ENCODE data around the gene SETD5. TPM values are rescaled to one million over a fixed set of nuclear protein-coding genes. Genes with fewer than 3 reads are reported as not detected.
A peak's percentile ranks its signal among the peaks of the same experiment; 100 is the strongest.

SETD5 gene
- total and polyA plus RNA-seq, 9 donors, result 30.8 to 140 (median 97.6) TPM

GRCh38 chr3:9352917-9353752 lies 44.3 kb upstream of the SETD5 start:
- no peaks in the 10 kb centered on the region for H3K9me3 ChIP-seq
- H3K4me3 ChIP-seq, result no peak overlapping the region
- WGBS, 3 donors, result 16 to 19% (median 19%) methylated on average over 7 of the region's 7 CpGs
- H3K27ac ChIP-seq, result no peak overlapping the region
- no peaks in the 10 kb centered on the region for H3K27me3 ChIP-seq
- no peaks in the 10 kb centered on the region for H3K36me3 ChIP-seq
- peak; percentile 60 to 77 (median 74) for DNase-seq
- intact Hi-C loops (cut with DNase I), result loop anchor here in 3 of 4 donors (10.0 kb wide), 2 partner anchors 72 to 92 kb away; no protein-coding TSS in a partner anchor
- no peaks in the 10 kb centered on the region for H3K4me1 ChIP-seq (ENCODE audit: insufficient read depth)
- TF ChIP-seq EP300 (IDR thresholded peaks at IDR 0.05) (no peak), CTCF (IDR thresholded peaks at IDR 0.05) (peak; percentile 68 to 81 (median 75)), POLR2A (IDR thresholded peaks at IDR 0.05) (no peak)

GRCh38 chr3:9361691-9362388 lies 35.6 kb upstream of the SETD5 start:
- no peaks in the 10 kb centered on the region for H3K27me3 ChIP-seq
- intact Hi-C loops (cut with DNase I), result no loop called here
- no peak for DNase-seq
- no peak for TF ChIP-seq POLR2A (IDR thresholded peaks at IDR 0.05)
- TF ChIP-seq EP300 (IDR thresholded peaks at IDR 0.05), result no peak
- TF ChIP-seq CTCF (IDR thresholded peaks at IDR 0.05), result no peak
- no peaks in the 10 kb centered on the region for H3K9me3 ChIP-seq
- no peak overlapping the region for H3K27ac ChIP-seq
- peak overlapping the region; percentile 69 for H3K4me3 ChIP-seq
- H3K4me1 ChIP-seq (ENCODE audit: insufficient read depth), result peaks cover 7% of the 10 kb centered on the region
- 56 to 63% (median 62%) methylated on average over 5 of the region's 5 CpGs for WGBS, 3 donors
- no peaks in the 10 kb centered on the region for H3K36me3 ChIP-seq

GRCh38 chr3:9362731-9363530 lies 34.5 kb upstream of the SETD5 start, which contains the start of gene THUMPD3:
Gene THUMPD3 (plus strand): TSS chr3:9363054. CDS start chr3:9365069, 2,015 bp downstream.
- Histone ChIP-seq H3K27ac (peak within 1 kb of the TSS in 1 of 2 donors; percentile 71), H3K4me1 (ENCODE audit: insufficient read depth) (peaks cover 7% of the 10 kb centered on the region), H3K4me3 (peak within 1 kb of the TSS; percentile 69), H3K27me3 (no peaks in the 10 kb centered on the region), H3K36me3 (no peaks in the 10 kb centered on the region), H3K9me3 (no peaks in the 10 kb centered on the region)
- intact Hi-C loops (cut with DNase I), result no loop called here
- TF ChIP-seq CTCF (IDR thresholded peaks at IDR 0.05), result no peak
- TF ChIP-seq POLR2A (IDR thresholded peaks at IDR 0.05), result peak; percentile 67
- 0 to 4% (median 1%) methylated on average over 43 to 46 of the region's 46 CpGs for whole genome bisulfite sequencing, 3 donors
- peak; percentile 85 to 92 (median 85) for DNase-seq

GRCh38 chr3:9369508-9369907 lies 27.9 kb upstream of the SETD5 start:
- Histone ChIP-seq H3K4me1 (ENCODE audit: insufficient read depth) (peaks cover 2% of the 10 kb centered on the region), H3K27me3 (no peaks in the 10 kb centered on the region), H3K27ac (no peak overlapping the region), H3K4me3 (no peak overlapping the region), H3K36me3 (no peaks in the 10 kb centered on the region), H3K9me3 (no peaks in the 10 kb centered on the region)
- TF ChIP-seq POLR2A (IDR thresholded peaks at IDR 0.05) (no peak), EP300 (IDR thresholded peaks at IDR 0.05) (no peak), CTCF (IDR thresholded peaks at IDR 0.05) (no peak)
- intact Hi-C loops (cut with DNase I), result loop anchor here in 1 of 4 donors (5.0 kb wide), 1 partner anchor 1418 kb away; no protein-coding TSS in a partner anchor
- 88 to 95% (median 95%) methylated on average over 1 of the region's 1 CpG for WGBS, 3 donors
- no peak for DNase-seq
